OCI-LY7 (cell line): ENCODE data around the gene METTL26. TPM values are rescaled to one million over a fixed set of nuclear protein-coding genes. Genes with fewer than 3 reads are reported as not detected.

Source experiments
- BruUV-seq: library from RNA; stranded (reverse); fragments of 400-500 nt; replicated peaks from 2 replicates; lab custom pipeline; 2021; lab: Mats Ljungman, UMichigan
- CTCF ChIA-PET: fragments of 300-600 bp; sonication (Branson Sonifier 250); formaldehyde crosslinking; loops from one replicate; lab custom pipeline; 2022; ENCODE audit warnings: antibody characterized with exemption; ENCODE audit not compliant: unreplicated experiment; lab: Charles Lee
- POLR2A ChIA-PET: fragments of 300-600 bp; sonication (Branson Sonifier 250); formaldehyde crosslinking; loops from one replicate; lab custom pipeline; 2022; ENCODE audit warnings: antibody characterized with exemption; lab: Charles Lee
- DNase-seq: peaks from one replicate; pipeline ENCODE4 v3.0.0-alpha.2; 2015; ENCODE audit warnings: low spot score
- H2AFZ ChIP-seq: fragments of 200-600 bp; sonication (generic), shearing (Covaris generic); 2 replicates; pipeline ENCODE4 v1.6.1; 2014; ENCODE audit warnings: mild to moderate bottlenecking, antibody characterized with exemption, low read length, moderate library complexity
- H3K27ac ChIP-seq: fragments of 200-600 bp; sonication (generic); 2 replicates; pipeline ENCODE4 v1.5.1; 2014; ENCODE audit warnings: mixed run types, low read depth, mild to moderate bottlenecking, moderate library complexity, low read length, inconsistent platforms; ENCODE audit not compliant: poor library complexity, severe bottlenecking
- H3K36me3 ChIP-seq: fragments of 200-600 bp; sonication (generic); 2 replicates; pipeline ENCODE4 v1.6.1; 2014; ENCODE audit warnings: mild to moderate bottlenecking, antibody characterized with exemption, low read length, moderate library complexity, mixed read lengths; ENCODE audit not compliant: insufficient read depth
- H3K4me1 ChIP-seq: fragments of 200-600 bp; sonication (generic); 2 replicates; pipeline ENCODE4 v1.5.1; 2014; ENCODE audit warnings: mild to moderate bottlenecking, low read length; ENCODE audit not compliant: insufficient read depth, poor library complexity, severe bottlenecking
- H3K4me2 ChIP-seq: fragments of 200-600 bp; sonication (generic); 2 replicates; pipeline ENCODE4 v1.6.1; 2014; ENCODE audit warnings: mild to moderate bottlenecking, low read length
- H3K4me3 ChIP-seq: fragments of 200-600 bp; sonication (generic); 2 replicates; pipeline ENCODE4 v1.5.1; 2014; ENCODE audit warnings: mild to moderate bottlenecking, low read depth, low read length; ENCODE audit not compliant: poor library complexity, severe bottlenecking
- H3K79me2 ChIP-seq: fragments of 200-600 bp; sonication (generic); 2 replicates; pipeline ENCODE4 v1.6.1; 2016; ENCODE audit warnings: low read depth, mild to moderate bottlenecking, low read length, moderate library complexity, mixed read lengths; ENCODE audit not compliant: insufficient read depth
- H3K9me2 ChIP-seq: fragments of 200-600 bp; sonication (generic); 2 replicates; pipeline ENCODE4 v1.6.1; 2016; ENCODE audit warnings: mild to moderate bottlenecking, low read length, mixed read lengths; ENCODE audit not compliant: insufficient read depth
- H3K9me3 ChIP-seq: fragments of 200-600 bp; sonication (generic); 2 replicates; pipeline ENCODE4 v1.6.1; 2014; ENCODE audit warnings: mild to moderate bottlenecking, mixed run types, low read length, mixed read lengths
- H4K20me1 ChIP-seq: fragments of 200-600 bp; sonication (generic); 2 replicates; pipeline ENCODE4 v1.6.1; 2014; ENCODE audit warnings: mild to moderate bottlenecking, antibody characterized with exemption, low read length, moderate library complexity, mixed read lengths; ENCODE audit not compliant: insufficient read depth
- EZH2phosphoT487 ChIP-seq: fragments of 200-600 bp; sonication (generic); IDR thresholded peaks from 2 replicates; pipeline ENCODE4 v1.6.1; 2018; ENCODE audit warnings: low read depth, borderline replicate concordance, mild to moderate bottlenecking, mixed run types, antibody characterized with exemption, low read length, moderate library complexity, mixed read lengths
- intact Hi-C: fragments of 100-400 bp; cut with micrococcal nuclease; formaldehyde crosslinking; loops from one replicate; pipeline ENCODE4 v1.10.0; 2022; ENCODE audit not compliant: unreplicated experiment
- total RNA-seq, 2 experiments: library from RNA; depleted of rRNA in 1 of 2; stranded (reverse); fragments of >200 nt in 1 of 2; shearing (Covaris generic) in 1 of 2; gene quantifications; 2 replicates each; pipeline ENCODE4 v1.2.3, GENCODE V29; 2014 to 2022
- TF ChIP-seq, protein P1 (sequence below): fragments of 200-600 bp; sonication (generic); conservative IDR thresholded peaks from 2 replicates; pipeline ENCODE4 v1.5.1; 2014; ENCODE audit warnings: mild to moderate bottlenecking, antibody characterized with exemption, low read length, moderate library complexity, mixed read lengths

The METTL26 gene
- total RNA-seq, 2 experiments from 2014 or later: 99.0 to 152 TPM

DNA sequence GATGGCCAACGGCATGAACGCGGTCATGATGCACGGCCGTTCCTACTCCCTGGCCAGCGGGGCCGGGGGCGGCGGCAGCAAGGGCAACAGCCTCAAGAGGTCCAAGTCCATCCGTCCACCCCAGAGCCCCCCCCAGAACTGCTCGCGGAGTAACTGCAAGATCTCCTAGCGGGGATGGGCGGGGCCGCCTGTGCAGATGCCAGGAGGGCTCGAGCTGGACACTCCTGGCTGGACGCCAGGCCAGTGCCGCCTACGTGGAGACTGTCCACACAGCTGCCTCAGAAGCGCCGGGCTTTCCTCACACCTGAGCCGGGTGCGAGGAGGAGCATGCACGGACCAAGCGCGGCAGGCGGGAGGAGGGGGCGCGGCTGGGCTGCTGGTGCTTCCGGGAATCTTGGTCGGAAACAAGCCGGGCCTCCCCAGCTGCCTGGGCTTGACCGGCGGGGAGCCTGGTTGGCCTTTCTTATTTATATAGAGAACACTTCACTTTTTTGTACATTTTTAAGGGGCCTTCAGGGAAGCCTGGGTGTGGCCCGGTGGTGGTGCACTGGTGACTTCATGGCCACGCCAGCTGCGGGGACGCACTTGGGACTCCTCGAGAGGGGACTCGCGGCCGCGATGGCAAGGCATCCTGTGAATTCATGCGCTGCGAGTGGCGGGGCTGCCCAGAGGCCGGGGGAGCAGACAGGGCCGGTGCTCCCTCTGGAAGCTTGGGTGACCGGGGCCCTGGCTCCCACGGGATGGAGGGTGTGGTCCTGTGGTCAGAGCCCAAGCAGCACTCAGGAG lies 8.5 kb downstream of the METTL26 start:
- no peaks in the 10 kb centered on the region for H4K20me1 ChIP-seq
- ChIA-PET POLR2A (no interaction called here), CTCF (no interaction called here)
- H3K4me1 ChIP-seq: no peaks in the 10 kb centered on the region
- H3K27ac ChIP-seq: no peak overlapping the region
- no peak overlapping the region for H2AFZ ChIP-seq
- TF ChIP-seq, protein P1, sequence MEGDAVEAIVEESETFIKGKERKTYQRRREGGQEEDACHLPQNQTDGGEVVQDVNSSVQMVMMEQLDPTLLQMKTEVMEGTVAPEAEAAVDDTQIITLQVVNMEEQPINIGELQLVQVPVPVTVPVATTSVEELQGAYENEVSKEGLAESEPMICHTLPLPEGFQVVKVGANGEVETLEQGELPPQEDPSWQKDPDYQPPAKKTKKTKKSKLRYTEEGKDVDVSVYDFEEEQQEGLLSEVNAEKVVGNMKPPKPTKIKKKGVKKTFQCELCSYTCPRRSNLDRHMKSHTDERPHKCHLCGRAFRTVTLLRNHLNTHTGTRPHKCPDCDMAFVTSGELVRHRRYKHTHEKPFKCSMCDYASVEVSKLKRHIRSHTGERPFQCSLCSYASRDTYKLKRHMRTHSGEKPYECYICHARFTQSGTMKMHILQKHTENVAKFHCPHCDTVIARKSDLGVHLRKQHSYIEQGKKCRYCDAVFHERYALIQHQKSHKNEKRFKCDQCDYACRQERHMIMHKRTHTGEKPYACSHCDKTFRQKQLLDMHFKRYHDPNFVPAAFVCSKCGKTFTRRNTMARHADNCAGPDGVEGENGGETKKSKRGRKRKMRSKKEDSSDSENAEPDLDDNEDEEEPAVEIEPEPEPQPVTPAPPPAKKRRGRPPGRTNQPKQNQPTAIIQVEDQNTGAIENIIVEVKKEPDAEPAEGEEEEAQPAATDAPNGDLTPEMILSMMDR: no peak
- TF ChIP-seq EZH2phosphoT487: no peak
- no peaks in the 10 kb centered on the region for H3K9me2 ChIP-seq
- H3K4me3 ChIP-seq: no peak overlapping the region
- no peak overlapping the region for H3K4me2 ChIP-seq
- intact Hi-C loops: no loop called here
- no TSS peak for BruUV-seq
- no peaks in the 10 kb centered on the region for H3K9me3 ChIP-seq
- H3K36me3 ChIP-seq: no peaks in the 10 kb centered on the region
- DNase-seq: no peak
- H3K79me2 ChIP-seq: no peaks in the 10 kb centered on the region

DNA sequence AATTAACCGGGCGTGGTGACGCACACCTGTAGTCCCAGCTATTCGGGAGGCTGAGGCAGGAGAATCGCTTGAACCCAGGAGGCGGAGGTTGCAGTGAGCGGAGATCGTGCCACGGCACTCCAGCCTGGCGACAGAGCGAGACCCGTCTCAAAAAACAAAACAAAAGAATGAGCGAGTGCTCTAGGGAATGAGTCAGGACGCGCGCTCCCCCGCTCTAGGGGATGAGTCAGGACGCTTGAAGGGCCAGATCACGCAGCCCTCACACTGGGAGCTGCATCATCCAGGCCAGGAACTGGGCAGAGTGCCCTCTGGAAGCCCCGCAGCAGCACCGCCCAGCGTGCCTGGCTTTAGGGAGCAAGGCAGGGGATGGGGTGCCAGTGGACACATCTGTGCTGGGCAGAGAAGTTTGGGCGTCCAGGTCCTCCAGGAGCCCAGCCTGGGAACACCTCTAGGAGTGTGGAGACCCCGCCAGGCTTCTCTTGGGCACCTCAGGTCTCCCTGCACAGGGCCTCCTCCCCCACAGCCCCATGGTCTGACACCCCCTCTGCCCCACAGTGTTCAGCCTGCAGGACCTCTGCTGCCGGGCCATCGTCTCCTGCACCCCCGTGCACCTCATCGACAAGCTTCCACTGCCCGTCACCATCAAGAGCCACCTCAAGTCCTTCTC lies 9.2 kb downstream of the METTL26 start:
- Histone ChIP-seq H3K4me1 (no peaks in the 10 kb centered on the region), H3K9me3 (no peaks in the 10 kb centered on the region), H3K9me2 (no peaks in the 10 kb centered on the region), H3K4me3 (no peak overlapping the region), H3K4me2 (no peak overlapping the region), H2AFZ (no peak overlapping the region), H4K20me1 (no peaks in the 10 kb centered on the region), H3K36me3 (no peaks in the 10 kb centered on the region), H3K27ac (no peak overlapping the region), H3K79me2 (no peaks in the 10 kb centered on the region)
- ChIA-PET CTCF (no interaction called here), POLR2A (no interaction called here)
- intact Hi-C loops: no loop called here
- no TSS peak for BruUV-seq
- no peak for DNase-seq
- no peak for TF ChIP-seq EZH2phosphoT487
- TF ChIP-seq, protein P1: no peak
